Stomach (tissue), 9 donors: ENCODE measurements around the gene POLR1B. TPM values are rescaled to one million over a fixed set of nuclear protein-coding genes. Genes with fewer than 3 reads are reported as not detected.
"Not testable (repeated sequence)": the region's sequence is repeated elsewhere in the genome, so short reads cannot be mapped to it uniquely, and the experiment has no call there.

Source experiments
- DNase-seq, 2 donors: peaks; one replicate each; pipeline versions ENCODE4 v3.0.0 to v3.0.0-alpha.2; 2013 to 2019
- H3K27ac ChIP-seq, 5 donors: fragments of 200-600 bp in 4 of 5; sonication (generic) in 4 of 5; one replicate each; pipeline ENCODE4 v1.5.1; 2013 to 2019; ENCODE audit warnings: mild to moderate bottlenecking in 1 of 5, moderate library complexity in 1 of 5
- H3K27me3 ChIP-seq, 3 donors: fragments of 200-600 bp; sonication (generic); one replicate each; pipeline ENCODE4 v1.5.1; 2017 to 2019; ENCODE audit warnings: mixed run types in 1 of 3
- H3K36me3 ChIP-seq, 4 donors: fragments of 200-600 bp; sonication (generic); 1 replicate in 3 of 4; 2 replicates in 1 of 4; pipeline ENCODE4 v1.5.1; 2016 to 2019
- H3K4me1 ChIP-seq, 4 donors: fragments of 200-600 bp; sonication (generic); one replicate each; pipeline ENCODE4 v1.5.1; 2016 to 2019
- H3K4me3 ChIP-seq, 4 donors: fragments of 200-600 bp; sonication (generic) in 3 of 4; one replicate each; pipeline ENCODE4 v1.5.1; 2016 to 2019; ENCODE audit warnings: mild to moderate bottlenecking in 1 of 4
- H3K9me3 ChIP-seq, 4 donors: fragments of 200-600 bp; sonication (generic); one replicate each; pipeline ENCODE4 v1.5.1; 2016 to 2019
- CTCF ChIP-seq, 7 experiments: fragments of 450-650 bp in 4 of 7; fragments of 200-600 bp in 3 of 7; sonication (generic) in 3 of 7; IDR thresholded peaks; one replicate each; pipeline ENCODE4 v1.5.1; 2016 to 2019; ENCODE audit warnings: antibody characterized with exemption in 7 of 7, control low read depth in 2 of 7, mild to moderate bottlenecking in 1 of 7
- EP300 ChIP-seq: sonication (generic); formaldehyde crosslinking; IDR thresholded peaks from one replicate; pipeline ENCODE4 v1.6.1; 2017; ENCODE audit warnings: antibody characterized with exemption
- POLR2A ChIP-seq, 4 donors: fragments of 450-650 bp; IDR thresholded peaks; one replicate each; pipeline ENCODE4 v1.6.1; 2016; ENCODE audit warnings: antibody characterized with exemption in 4 of 4, control low read depth in 2 of 4, mild to moderate bottlenecking in 1 of 4, moderate library complexity in 1 of 4
- POLR2AphosphoS5 ChIP-seq, 3 donors: sonication (generic); formaldehyde crosslinking; IDR thresholded peaks; one replicate each; pipeline ENCODE4 v1.6.1; 2016; ENCODE audit warnings: antibody characterized with exemption in 3 of 3
- WGBS, 5 donors: extraction: QIAGEN DNeasy Blood & Tissue Kit in 3 of 5; methylation state at CpG; one replicate each; pipeline versions ENCODE4 v1.1.5 to v1.1.7; 2013 to 2018; 5-methylcytosine and 5-hydroxymethylcytosine counted together
- intact Hi-C: fragments of 100-400 bp; cut with DNase I; formaldehyde crosslinking; loops from one replicate; pipeline ENCODE4 v1.15.1; 2023; ENCODE audit warnings: low total_unique reads
- polyA plus RNA-seq, 3 donors: library from polyadenylated mRNA; stranded (reverse); fragments of 200-250 nt; gene quantifications; one replicate each; pipeline ENCODE4 v1.2.3, GENCODE V29; 2013
- total RNA-seq, 5 donors: library from RNA; depleted of rRNA; stranded (reverse); fragments of >200 nt; gene quantifications; one replicate each; pipeline versions ENCODE4 v1.1.0 to v1.2.3, GENCODE V29; 2014 to 2016
- donor health status: healthy with polysubstance abuse.
- donor health status: Bipolar disorder and iron deficiency.
- donor health status: healthy.

POLR1B gene
- total and polyA plus RNA-seq, 8 donors, result 2.7 to 42.9 (median 10.9) TPM

GRCh38 chr2:112566104-112566503, 23.8 kb downstream of the POLR1B start:
- H3K36me3 ChIP-seq, result peaks cover 50 to 100% (median 98%) of the 10 kb centered on the region in 4 donors
- TF ChIP-seq POLR2A (IDR thresholded peaks at IDR 0.05) (no peak), CTCF (IDR thresholded peaks at IDR 0.05) (no peak), EP300 (no peak)
- WGBS, 5 donors, result 78 to 91% (median 84%) methylated on average over 3 of the region's 3 CpGs

GRCh38 chr2:112566508-112566907, 24.2 kb downstream of the POLR1B start:
- H3K9me3 ChIP-seq, result peaks cover 0 to 12% (median 5%) of the 10 kb centered on the region in 4 donors
- H3K4me3 ChIP-seq, intact Hi-C loops, DNase-seq, H3K4me1 ChIP-seq, H3K27me3 ChIP-seq, H3K27ac ChIP-seq: not testable (repeated sequence)
- 95 to 100% (median 98%) methylated on average over 5 of the region's 5 CpGs for WGBS, 5 donors
- H3K36me3 ChIP-seq, result peaks cover 51 to 100% (median 98%) of the 10 kb centered on the region in 4 donors

More at GRCh38 chr2:112566104-112566503, 23.8 kb downstream of the POLR1B start:
- H3K27me3 ChIP-seq, result no peaks in the 10 kb centered on the region
- H3K4me3 ChIP-seq, result no peak overlapping the region
- H3K4me1 ChIP-seq, result no peaks in the 10 kb centered on the region
- peaks cover 0 to 12% (median 5%) of the 10 kb centered on the region in 4 donors for H3K9me3 ChIP-seq
- intact Hi-C loops, result no loop called here
- DNase-seq, result no peak
- no peak overlapping the region for H3K27ac ChIP-seq

- DNase-seq, result no peak
- H3K27ac ChIP-seq, result no peak overlapping the region
- no peak overlapping the region for H3K4me3 ChIP-seq
- WGBS, 5 donors, result 73 to 86% (median 86%) methylated on average over 7 of the region's 7 CpGs
- intact Hi-C loops, result no loop called here
- no peaks in the 10 kb centered on the region for H3K4me1 ChIP-seq
- H3K27me3 ChIP-seq, result no peaks in the 10 kb centered on the region
- no peak for TF ChIP-seq POLR2AphosphoS5 (IDR thresholded peaks at IDR 0.05)
- TF ChIP-seq EP300, result no peak
- no peak for TF ChIP-seq CTCF (IDR thresholded peaks at IDR 0.05)
- no peak for TF ChIP-seq POLR2A (IDR thresholded peaks at IDR 0.05)
- peaks cover 0 to 12% (median 5%) of the 10 kb centered on the region in 4 donors for H3K9me3 ChIP-seq
- H3K36me3 ChIP-seq, result peaks cover 70 to 100% (median 99%) of the 10 kb centered on the region in 4 donors
Measured at GRCh38 chr2:112572005-112572404, 29.7 kb downstream of the POLR1B start.

- intact Hi-C loops, result no loop called here
- TF ChIP-seq CTCF (IDR thresholded peaks at IDR 0.05) (peak in 1 of 7 experiments; percentile 3), EP300 (no peak)
- H3K4me3 ChIP-seq, result no peak overlapping the region
- no peaks in the 10 kb centered on the region for H3K27me3 ChIP-seq
- H3K27ac ChIP-seq, result no peak overlapping the region
- 48 to 73% (median 61%) methylated on average over 4 to 5 of the region's 5 CpGs for WGBS, 5 donors
- peaks cover 26 to 42% (median 41%) of the 10 kb centered on the region in 4 donors for H3K36me3 ChIP-seq
- DNase-seq, result no peak
- H3K9me3 ChIP-seq, result no peaks in the 10 kb centered on the region
- peaks cover 0 to 14% (median 5%) of the 10 kb centered on the region in 4 donors for H3K4me1 ChIP-seq
Measured at GRCh38 chr2:112577756-112578155, 35.5 kb downstream of the POLR1B start.

- peak in 1 of 2 donors; percentile 23 for DNase-seq
- no peak overlapping the region for H3K4me3 ChIP-seq
- H3K9me3 ChIP-seq, result no peaks in the 10 kb centered on the region
- H3K27me3 ChIP-seq, result no peaks in the 10 kb centered on the region
- H3K36me3 ChIP-seq, result peaks cover 11 to 27% (median 27%) of the 10 kb centered on the region in 4 donors
- intact Hi-C loops, result no loop called here
- TF ChIP-seq EP300 (no peak), CTCF (IDR thresholded peaks at IDR 0.05) (no peak), POLR2A (IDR thresholded peaks at IDR 0.05) (no peak), POLR2AphosphoS5 (IDR thresholded peaks at IDR 0.05) (no peak)
- H3K27ac ChIP-seq, result no peak overlapping the region
- peaks cover 0 to 25% (median 14%) of the 10 kb centered on the region in 4 donors for H3K4me1 ChIP-seq
Measured at GRCh38 chr2:112579241-112579640, 37.0 kb downstream of the POLR1B start.
